ENCODE data around the gene HECA. TPM values are rescaled to one million over a fixed set of nuclear protein-coding genes. Genes with fewer than 3 reads are reported as not detected.

Gene HECA
- total and polyA plus RNA-seq, 2 of the 8 experiments (the other 6 are each of a cell fraction or from before 2014, with no cell fraction given) = 2.4 to 9.2 TPM

DNA sequence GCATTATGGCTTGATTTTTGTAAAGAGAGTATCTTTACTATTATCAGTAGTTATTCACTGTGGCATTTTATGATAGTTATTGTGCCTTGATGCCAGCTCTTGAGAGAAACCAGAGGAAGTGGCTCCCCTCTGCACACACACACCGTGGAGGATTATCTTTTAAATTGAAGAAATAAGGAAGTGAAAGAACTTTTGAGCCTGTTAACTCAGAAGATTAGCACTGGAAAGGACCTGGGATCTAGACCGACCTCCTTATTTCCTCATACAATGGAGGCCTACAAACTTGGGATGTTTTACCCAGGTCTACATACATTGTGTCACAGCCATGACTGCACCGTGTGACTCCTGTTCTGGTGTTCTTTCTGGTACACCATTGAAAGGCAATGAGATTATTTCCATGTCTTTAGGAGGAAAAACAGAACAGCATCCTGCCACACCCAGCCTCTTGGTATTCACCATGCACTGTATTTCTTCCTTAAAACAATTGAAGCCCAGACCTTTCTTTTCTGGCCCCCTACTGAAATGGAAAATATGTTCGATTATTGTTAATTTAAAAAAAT lies 40.6 kb downstream of the HECA start:
- Histone ChIP-seq H4K20me1 (replicated peaks in 1 of 2; ENCODE audit: control insufficient read depth in 1 of 2, insufficient read depth in 2 of 2, low read length in 2 of 2) (peaks cover 0 to 3% of the 10 kb centered on the region in 2 experiments), H3K56ac (replicated peaks; ENCODE audit: insufficient read length, low read depth, low read length) (no peak overlapping the region), H2BK20ac (ENCODE audit: low read length) (no peak overlapping the region), H3K79me1 (ENCODE audit: low read depth, low read length) (no peaks in the 10 kb centered on the region), H3K23ac (ENCODE audit: insufficient read length) (no peak overlapping the region), H3K18ac (ENCODE audit: extremely low read depth, low read length) (no peak overlapping the region), H3K27ac (ENCODE audit: low read depth, low read length) (no peak overlapping the region), H3K79me2 (ENCODE audit: control insufficient read depth in 1 of 2, insufficient read depth in 2 of 2, low read length in 2 of 2) (no peaks in the 10 kb centered on the region), H3K27me3 (replicated peaks in 1 of 4; ENCODE audit: control insufficient read depth in 3 of 4, extremely low read depth in 1 of 4, insufficient read depth in 3 of 4, low read length in 3 of 4) (no peaks in the 10 kb centered on the region), H3K9ac (replicated peaks in 1 of 4; ENCODE audit: extremely low read depth in 1 of 4, low read depth in 3 of 4, low read length in 3 of 4) (no peak overlapping the region), H2BK5ac (ENCODE audit: low read depth, low read length) (no peak overlapping the region), H3K9me3 (ENCODE audit: insufficient read depth in 2 of 2, low read depth in 1 of 2, low read length in 1 of 2) (no peaks in the 10 kb centered on the region), H4K8ac (ENCODE audit: extremely low read depth, insufficient read depth, low read length) (no peak overlapping the region), H2BK15ac (ENCODE audit: low read length) (no peak overlapping the region), H2AFZ (ENCODE audit: low read length) (no peak overlapping the region), H3K4ac (replicated peaks; ENCODE audit: insufficient read length, low read depth, low read length) (no peak overlapping the region), H4K91ac (replicated peaks; ENCODE audit: insufficient read length, low read length) (no peak overlapping the region), H2AK5ac (ENCODE audit: low read depth, low read length) (no peak overlapping the region), H2BK120ac (replicated peaks; ENCODE audit: low read depth, low read length) (no peak overlapping the region), H3K14ac (ENCODE audit: insufficient read length) (no peak overlapping the region), H3K4me3 (ENCODE audit: extremely low read depth in 1 of 4, insufficient read depth in 2 of 4, low read depth in 3 of 4, low read length in 4 of 4) (no peak overlapping the region), H2BK12ac (ENCODE audit: low read depth, low read length) (no peak overlapping the region), H3K23me2 (ENCODE audit: low read depth, low read length) (no peaks in the 10 kb centered on the region), H4K5ac (ENCODE audit: insufficient read length, low read depth, low read length) (no peak overlapping the region), H3K4me2 (ENCODE audit: insufficient read depth in 1 of 2, low read depth in 2 of 2, low read length in 2 of 2) (no peak overlapping the region), H3K36me3 (ENCODE audit: control insufficient read depth in 2 of 4, insufficient read depth in 4 of 4, low read length in 3 of 4) (peaks cover 0 to 3% (median 0%) of the 10 kb centered on the region in 4 experiments; a peak in 3 of 8 replicates), H3K4me1 (replicated peaks in 1 of 4; ENCODE audit: control insufficient read depth in 3 of 4, insufficient read depth in 4 of 4, low read length in 3 of 4) (peaks cover 0 to 3% (median 0%) of the 10 kb centered on the region in 4 experiments; a peak in 1 of 7 replicates)
- WGBS, 2 experiments (ENCODE audit: extremely low coverage in 1 of 2, insufficient coverage in 1 of 2, insufficient read length in 1 of 2, insufficient replicate concordance in 2 of 2, low coverage in 1 of 2, low lambda C conversion rate in 2 of 2, missing lambda C conversion rate in 1 of 2) = 81% methylated on average over 4 of the region's 4 CpGs; no CpG with 5 or more reads in 1 of the 2 experiments
- DNase-seq (ENCODE audit: low read depth in 1 of 2, low spot score in 2 of 2) = no peak
- TF ChIP-seq SIRT6 (IDR thresholded peaks at IDR 0.05; ENCODE audit: low read length) = no peak
- no peak for TF ChIP-seq TEAD4 (IDR thresholded peaks at IDR 0.05; ENCODE audit: low read depth, low read length)
- no peak for TF ChIP-seq HDAC2 (IDR thresholded peaks at IDR 0.05; ENCODE audit: borderline replicate concordance in 1 of 2, low read depth in 2 of 2, low read length in 2 of 2)
- no peak for TF ChIP-seq SAP30 (IDR thresholded peaks at IDR 0.05; ENCODE audit: insufficient read depth, insufficient replicate concordance, low read length)
- no peak for TF ChIP-seq TAF1 (IDR thresholded peaks at IDR 0.05; ENCODE audit: low read depth, low read length)
- ChIA-PET POLR2A (ENCODE audit: partially characterized antibody) (no interaction called here), CTCF (ENCODE audit: partially characterized antibody) (interaction anchor here (0.5 kb wide), 1 partner anchor 1133 kb away, joined by 3 read pairs; no protein-coding TSS in a partner anchor)
- no peak for FAIRE-seq
